GM19324 (cell line): ENCODE results near the gene ARID3A.

Experiments
- ATAC-seq: cut with Tn5 transposase; IDR thresholded peaks from one replicate; pipeline ENCODE4 v1.9.1; 2021; ENCODE audit warnings: mild to moderate bottlenecking, moderate library complexity; ENCODE audit not compliant: unreplicated experiment, low FRiP score

The ARID3A gene

DNA sequence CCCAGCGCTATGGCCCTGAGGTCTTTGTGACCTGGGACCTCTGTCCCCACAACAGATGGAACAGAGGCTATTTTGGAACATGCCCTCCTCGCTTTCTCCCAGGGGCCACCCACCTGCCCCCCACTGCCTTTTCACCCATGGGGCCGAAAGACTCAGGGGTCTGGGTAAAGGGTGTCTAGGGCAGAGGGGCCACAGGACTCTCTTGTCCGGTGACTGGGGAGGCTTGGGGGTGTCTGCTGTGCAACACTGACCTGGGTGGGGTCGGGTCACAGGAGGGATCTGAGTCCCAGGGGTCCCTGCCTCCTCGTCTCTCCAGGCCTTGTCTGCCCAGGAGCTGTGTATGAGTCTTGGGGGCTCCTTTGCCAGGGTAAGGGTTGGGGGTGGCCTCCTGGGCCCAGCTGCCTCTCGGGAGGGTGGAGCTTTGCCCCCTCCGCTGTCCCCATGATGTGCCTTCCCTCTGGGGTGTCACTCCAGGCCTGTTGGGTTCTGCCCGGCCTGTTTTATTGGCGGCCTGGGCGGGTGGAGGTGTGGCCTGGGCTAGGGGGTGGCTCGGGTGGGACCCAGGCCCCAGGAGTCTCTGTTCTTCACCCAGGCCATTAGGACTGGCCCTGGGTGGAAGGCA, 2.1 kb downstream of the ARID3A start:
- no peak for ATAC-seq

GRCh38 chr19:928471-929202, 2.8 kb downstream of the ARID3A start:
- ATAC-seq, result no peak

DNA sequence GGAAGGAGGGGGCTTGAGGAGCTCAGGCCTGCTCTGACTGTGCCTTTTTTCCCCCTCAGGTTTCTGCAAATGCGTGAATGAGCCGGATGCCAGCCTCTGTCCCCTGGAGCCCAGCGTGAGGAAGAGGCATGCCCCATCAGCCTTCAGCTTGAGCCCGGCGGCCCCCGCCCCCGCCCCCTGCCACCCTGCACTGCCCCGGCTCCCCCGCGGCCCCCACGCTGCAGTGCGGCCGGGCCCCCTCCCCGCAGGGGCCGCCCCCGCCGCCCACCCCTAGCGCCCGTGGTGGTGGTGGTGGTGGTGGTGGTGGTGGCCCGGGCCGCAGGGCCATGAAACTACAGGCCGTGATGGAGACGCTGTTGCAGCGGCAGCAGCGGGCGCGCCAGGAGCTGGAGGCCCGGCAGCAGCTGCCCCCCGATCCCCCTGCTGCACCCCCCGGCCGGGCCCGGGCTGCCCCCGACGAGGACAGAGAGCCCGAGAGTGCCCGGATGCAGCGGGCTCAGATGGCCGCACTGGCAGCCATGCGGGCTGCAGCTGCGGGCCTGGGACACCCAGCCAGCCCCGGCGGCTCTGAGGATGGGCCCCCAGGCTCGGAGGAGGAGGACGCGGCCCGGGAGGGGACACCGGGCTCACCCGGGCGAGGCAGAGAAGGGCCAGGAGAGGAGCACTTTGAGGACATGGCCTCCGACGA, 3.5 kb downstream of the ARID3A start:
- ATAC-seq, result no peak

GRCh38 chr19:929891-930258, 4.0 kb downstream of the ARID3A start:
- no peak for ATAC-seq

GRCh38 chr19:931860-932647, 6.2 kb downstream of the ARID3A start:
- no peak for ATAC-seq

DNA sequence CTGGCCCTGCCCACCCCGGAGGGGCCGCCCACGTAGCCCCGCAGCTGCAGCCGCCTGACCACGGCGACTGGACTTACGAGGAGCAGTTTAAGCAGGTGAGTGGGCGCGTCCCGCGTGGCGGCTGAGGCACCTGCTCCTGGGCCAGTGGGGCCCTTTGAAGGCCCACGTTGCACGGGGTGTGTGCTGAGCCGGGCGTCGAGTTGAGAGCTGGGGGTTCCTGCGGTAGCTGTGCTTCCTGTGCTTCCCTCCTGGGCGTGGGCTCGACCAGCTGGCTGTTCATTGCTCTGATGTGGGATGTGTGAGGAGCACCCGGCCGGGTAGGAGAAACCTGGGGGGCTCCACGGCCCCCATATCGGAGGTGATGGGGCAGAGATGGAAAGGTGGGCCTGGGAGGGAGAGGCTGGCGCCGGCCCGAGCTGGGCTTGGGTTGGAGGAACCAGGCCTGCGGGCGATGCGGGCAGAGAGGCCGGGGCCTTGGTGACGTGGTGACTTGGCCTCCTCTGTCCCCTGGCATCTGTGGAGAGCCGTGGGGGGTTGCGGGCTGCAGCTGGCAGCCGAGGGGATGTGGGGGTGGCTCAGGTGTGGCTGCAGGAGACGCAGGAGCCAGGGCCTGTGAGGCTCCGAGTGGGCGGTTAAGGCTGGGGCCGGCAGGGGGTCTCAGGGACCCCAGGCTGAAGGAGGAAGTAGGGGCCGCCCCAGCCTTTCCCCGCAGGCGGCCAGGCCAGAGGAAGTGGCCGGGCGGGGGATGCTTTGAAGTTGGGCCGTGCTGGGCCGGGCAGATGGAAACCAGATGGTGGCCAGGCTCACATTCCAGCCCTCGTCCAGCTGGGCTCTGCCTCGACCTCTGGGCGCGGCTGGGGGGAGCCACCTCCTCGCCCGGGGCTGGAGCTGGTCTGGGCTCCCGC, 7.1 kb downstream of the ARID3A start:
- ATAC-seq, result no peak

DNA sequence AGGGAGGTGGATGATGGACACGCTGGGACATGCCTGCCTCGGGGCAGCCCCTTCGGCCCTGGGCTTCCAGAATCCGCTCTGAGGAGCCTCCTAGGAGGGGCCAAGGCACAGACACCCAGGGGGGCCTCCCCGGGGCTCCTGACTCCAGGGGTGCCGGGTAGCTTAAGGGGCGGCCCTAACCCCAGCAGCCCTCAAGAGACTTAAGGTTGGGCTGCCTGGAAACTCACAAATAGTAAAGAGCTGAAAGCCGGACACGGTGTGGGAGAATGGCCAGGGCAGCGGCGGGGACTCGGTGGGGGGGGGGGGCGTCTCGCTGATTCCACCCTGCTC, 7.7 kb downstream of the ARID3A start:
- no peak for ATAC-seq

GRCh38 chr19:934197-934840, 8.5 kb downstream of the ARID3A start:
- no peak for ATAC-seq

GRCh38 chr19:934865-935479, 9.1 kb downstream of the ARID3A start:
- no peak for ATAC-seq

GRCh38 chr19:936175-936546, 10.3 kb downstream of the ARID3A start:
- no peak for ATAC-seq

GRCh38 chr19:937259-937694, 11.4 kb downstream of the ARID3A start:
- ATAC-seq, result no peak

GRCh38 chr19:938233-938923, 12.5 kb downstream of the ARID3A start:
- ATAC-seq, result no peak

- no peak for ATAC-seq
Measured at GRCh38 chr19:939439-939838, 13.6 kb downstream of the ARID3A start.

GRCh38 chr19:939922-940321, 14.1 kb downstream of the ARID3A start:
- ATAC-seq, result no peak

DNA sequence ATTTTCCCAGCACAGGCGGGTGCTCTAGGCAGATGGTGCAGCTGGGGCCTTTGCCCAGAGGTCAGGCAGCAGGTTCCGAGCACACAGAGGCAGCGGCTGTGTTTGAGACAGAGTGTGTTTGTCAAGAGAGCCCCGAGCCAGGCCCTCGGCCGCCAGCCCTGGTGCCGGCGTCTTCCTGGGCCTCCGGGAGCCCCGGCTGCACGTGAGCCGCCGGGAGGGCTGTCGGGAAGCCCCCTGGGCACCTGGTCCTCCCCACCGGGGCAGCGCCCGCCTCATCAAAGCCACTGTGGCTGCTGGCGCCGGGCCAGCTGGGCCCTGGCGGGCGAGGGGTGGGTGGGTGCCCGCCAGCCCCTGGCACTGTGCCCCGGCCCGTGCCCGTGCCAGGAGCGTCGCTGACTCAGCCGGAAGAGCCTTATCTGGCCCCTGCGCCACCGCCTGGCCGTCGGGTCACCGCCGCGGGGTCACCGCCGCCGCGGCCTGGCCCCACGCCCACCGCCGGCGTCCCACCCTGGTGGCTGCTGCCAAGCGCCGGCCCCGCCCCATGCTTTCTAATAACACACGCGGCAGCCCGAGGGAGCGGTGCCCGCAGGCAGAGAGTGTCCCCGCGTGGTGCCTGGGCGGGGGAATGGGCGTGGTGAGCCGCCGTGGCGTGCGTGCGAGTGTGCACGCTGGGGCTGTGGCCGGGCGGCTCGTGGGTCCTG, 14.9 kb downstream of the ARID3A start:
- peak; percentile 39 for ATAC-seq

DNA sequence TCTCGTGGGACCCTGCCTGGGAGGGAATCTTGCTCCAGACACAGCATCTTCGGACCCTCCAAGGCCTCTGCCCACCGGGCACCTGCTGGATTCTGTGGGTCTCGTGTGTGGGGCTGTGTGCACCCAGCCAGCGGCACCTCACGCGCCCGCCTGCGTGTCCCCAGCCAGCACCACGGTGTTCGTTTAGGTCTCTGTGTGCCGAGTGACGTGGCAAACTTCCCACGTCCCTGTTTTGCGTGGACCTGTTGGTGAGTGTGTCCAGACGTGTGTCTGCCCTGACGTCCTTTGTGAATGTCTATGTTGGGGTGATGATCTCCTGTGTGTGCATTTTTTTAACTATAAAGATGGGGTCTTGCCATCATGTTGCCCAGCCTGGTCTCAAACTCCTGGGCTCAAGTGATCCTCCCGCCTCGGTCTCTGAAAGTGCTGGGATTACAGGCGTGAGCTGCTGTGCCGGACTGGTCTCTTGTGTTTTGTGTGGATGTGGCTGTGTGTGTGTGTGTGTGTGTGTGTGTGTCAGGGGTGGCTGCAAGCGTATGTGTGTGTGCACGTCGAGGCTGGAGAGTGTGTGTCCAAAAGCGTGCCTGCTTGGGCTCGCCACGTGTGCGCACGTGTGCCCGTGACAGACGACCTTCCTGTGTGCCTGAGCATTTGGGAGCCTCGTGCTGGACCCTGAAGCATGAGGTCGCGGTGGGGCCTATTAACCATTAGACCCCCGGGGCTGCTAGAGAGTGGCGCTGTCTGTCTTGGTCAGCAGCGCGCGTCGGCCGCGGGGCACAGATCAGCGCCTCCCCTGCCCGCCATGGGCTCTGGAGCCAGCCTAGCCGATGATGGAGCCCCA, 15.7 kb downstream of the ARID3A start:
- no peak for ATAC-seq

DNA sequence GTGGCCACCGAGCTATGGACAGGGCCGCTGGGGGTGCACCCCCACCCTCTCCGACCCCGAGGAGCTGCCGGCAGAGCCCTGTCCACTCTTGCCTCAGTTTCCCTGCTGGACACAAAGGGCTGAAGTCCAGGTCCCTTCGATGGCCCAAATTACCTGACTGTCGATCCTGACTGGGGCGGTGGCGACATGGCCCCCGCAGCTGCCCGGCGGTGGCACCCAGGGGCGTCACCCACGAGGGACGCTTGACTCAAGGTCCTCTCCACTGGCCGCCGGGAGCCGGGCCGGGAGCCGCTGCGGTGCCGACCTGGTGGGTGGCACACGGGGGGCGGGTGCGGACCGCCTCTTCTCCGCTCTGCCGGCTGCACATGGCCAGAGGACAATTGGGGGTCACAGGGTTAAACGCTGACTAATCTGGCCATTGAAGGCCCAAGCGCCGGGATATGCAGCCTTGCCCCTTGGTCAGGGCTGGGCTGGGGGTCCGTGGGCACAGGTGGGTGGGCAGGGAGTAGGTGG, 16.4 kb downstream of the ARID3A start:
- ATAC-seq, result no peak
